ENCODE data around the gene KPNA1. TPM values are rescaled to one million over a fixed set of nuclear protein-coding genes. Genes with fewer than 3 reads are reported as not detected.

KPNA1 gene
- total and polyA plus RNA-seq, 8 donors: 39.6 to 71.4 (median 45.0) TPM

DNA sequence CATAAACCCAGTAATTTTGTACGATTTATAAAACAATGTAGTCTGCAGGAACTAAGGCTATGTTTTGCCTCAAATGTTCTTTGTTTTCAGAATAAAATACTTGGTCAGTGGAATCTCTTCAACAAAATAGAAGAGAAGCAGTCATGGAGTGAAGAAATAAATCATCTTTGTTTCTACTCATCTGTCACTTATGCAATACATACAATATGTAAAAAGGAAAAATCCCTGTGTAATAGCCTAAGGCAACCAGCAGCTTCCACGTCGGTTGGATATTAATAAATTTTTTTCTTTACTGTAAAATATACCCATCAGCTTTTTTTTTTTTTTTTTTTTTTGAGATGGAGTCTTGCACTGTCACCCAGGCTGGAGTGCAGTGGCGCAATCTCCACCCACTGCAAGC lies 93.6 kb downstream of the KPNA1 start:
- DNase-seq (no peak), ATAC-seq (no peak)
- Histone ChIP-seq H3K9me3 (no peaks in the 10 kb centered on the region), H3K27ac (no peak overlapping the region), H3K27me3 (no peaks in the 10 kb centered on the region), H3K36me3 (peaks cover 0 to 38% of the 10 kb centered on the region in 2 donors), H3K4me1 (peaks cover 8 to 10% of the 10 kb centered on the region in 2 donors), H3K4me3 (no peak overlapping the region)
- intact Hi-C loops (cut with DNase I): no loop called here
- TF ChIP-seq, protein P1, sequence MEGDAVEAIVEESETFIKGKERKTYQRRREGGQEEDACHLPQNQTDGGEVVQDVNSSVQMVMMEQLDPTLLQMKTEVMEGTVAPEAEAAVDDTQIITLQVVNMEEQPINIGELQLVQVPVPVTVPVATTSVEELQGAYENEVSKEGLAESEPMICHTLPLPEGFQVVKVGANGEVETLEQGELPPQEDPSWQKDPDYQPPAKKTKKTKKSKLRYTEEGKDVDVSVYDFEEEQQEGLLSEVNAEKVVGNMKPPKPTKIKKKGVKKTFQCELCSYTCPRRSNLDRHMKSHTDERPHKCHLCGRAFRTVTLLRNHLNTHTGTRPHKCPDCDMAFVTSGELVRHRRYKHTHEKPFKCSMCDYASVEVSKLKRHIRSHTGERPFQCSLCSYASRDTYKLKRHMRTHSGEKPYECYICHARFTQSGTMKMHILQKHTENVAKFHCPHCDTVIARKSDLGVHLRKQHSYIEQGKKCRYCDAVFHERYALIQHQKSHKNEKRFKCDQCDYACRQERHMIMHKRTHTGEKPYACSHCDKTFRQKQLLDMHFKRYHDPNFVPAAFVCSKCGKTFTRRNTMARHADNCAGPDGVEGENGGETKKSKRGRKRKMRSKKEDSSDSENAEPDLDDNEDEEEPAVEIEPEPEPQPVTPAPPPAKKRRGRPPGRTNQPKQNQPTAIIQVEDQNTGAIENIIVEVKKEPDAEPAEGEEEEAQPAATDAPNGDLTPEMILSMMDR (IDR thresholded peaks at IDR 0.05): no peak

DNA sequence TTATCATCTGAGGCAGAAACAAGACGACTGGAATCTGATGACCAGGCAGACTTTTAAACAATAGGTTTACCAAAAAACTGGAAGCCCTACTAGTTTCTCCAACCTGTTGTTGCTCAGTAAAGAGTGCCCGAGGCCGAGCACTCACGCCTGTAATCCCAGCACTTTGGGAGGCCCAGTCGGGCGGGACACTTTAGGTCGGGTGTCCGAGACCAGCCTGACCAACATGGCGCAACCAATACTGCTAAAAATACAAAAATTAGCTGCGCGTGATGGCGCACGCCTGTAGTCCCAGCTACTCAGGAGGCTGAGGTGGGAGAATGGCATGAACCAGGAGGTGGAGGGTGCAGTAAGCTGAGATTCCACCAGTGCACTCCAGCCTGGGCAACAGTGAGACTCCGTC lies 97.8 kb downstream of the KPNA1 start:
- ATAC-seq (peak; percentile 2), DNase-seq (peak in 1 of 4 donors; percentile 8)
- Histone ChIP-seq H3K9me3 (no peaks in the 10 kb centered on the region), H3K27ac (peak overlapping the region; percentile 88 to 92), H3K4me1 (peaks cover 23 to 35% of the 10 kb centered on the region in 2 donors), H3K36me3 (peaks cover 0 to 7% of the 10 kb centered on the region in 2 donors), H3K27me3 (no peaks in the 10 kb centered on the region), H3K4me3 (peak overlapping the region; percentile 69 to 75)
- TF ChIP-seq, protein P1 (IDR thresholded peaks at IDR 0.05): no peak
- intact Hi-C loops (cut with DNase I): no loop called here

DNA sequence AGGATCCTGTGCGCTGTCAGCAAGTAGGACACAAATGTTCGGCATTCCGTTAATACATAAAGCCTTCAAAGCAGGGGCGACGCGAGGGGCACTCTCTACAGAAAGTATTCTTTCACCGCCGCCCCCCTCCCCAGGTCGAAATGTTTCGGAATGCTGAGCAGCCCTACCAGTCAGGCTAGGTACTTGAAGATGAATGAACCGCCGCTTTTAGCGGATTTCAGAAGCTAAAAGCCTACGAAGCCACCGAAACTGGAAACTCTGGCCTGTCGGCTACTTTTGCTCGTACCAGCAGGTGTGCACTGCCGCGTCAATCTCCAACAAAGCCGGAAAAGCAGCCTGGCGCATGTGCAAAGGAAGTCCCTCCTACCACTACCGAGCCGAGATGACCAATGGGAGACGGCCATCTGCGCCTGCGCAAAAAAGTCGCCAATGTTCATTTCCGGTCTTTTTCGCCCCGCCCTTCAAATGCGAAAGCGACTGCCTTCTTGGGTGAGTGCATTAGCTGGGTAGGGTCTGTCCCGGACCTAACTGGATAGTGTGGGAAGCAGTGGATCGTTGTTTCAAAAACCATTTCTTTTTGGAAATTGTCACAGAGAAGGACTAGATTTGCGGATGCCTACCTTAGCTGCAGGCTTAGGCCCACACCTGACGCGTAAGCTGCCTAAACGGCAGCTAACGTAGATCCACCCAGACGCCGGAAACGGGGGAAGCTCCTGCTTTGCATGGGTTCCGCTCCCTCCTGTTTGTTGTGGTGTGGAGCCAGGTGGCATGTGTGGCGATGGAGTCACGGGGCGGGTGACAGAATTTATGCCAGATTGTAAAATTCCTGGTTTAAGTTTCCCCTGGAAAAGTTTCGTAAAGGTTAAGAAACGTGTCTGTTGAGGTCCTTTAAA lies 98.7 kb downstream of the KPNA1 start, which contains the start of gene WDR5B:
Gene WDR5B (minus strand): TSS at position 301 of the 893 bp plus-strand sequence. CDS start 534 bp downstream, outside the sequence.
- Histone ChIP-seq H3K27me3 (no peaks in the 10 kb centered on the region), H3K36me3 (no peaks in the 10 kb centered on the region), H3K27ac (peak within 1 kb of the TSS; percentile 88 to 92), H3K9me3 (no peaks in the 10 kb centered on the region), H3K4me3 (peak within 1 kb of the TSS; percentile 69 to 75), H3K4me1 (peaks cover 23 to 35% of the 10 kb centered on the region in 2 donors)
- TF ChIP-seq, protein P1 (IDR thresholded peaks at IDR 0.05): no peak
- intact Hi-C loops (cut with DNase I): no loop called here
- peak; percentile 93 to 98 (median 98) for DNase-seq
- ATAC-seq: peak; percentile 96

GRCh38 chr3:122415104-122415744 lies 99.5 kb downstream of the KPNA1 start:
- ATAC-seq (peak; percentile 79), DNase-seq (peak in 3 of 4 donors; percentile 19 to 72 (median 53))
- Histone ChIP-seq H3K4me1 (peaks cover 23 to 37% of the 10 kb centered on the region in 2 donors), H3K27ac (peak overlapping the region; percentile 88 to 92), H3K4me3 (peak overlapping the region; percentile 69 to 75), H3K9me3 (no peaks in the 10 kb centered on the region), H3K36me3 (peaks cover 0 to 6% of the 10 kb centered on the region in 2 donors), H3K27me3 (no peaks in the 10 kb centered on the region)
- intact Hi-C loops (cut with DNase I): no loop called here
- TF ChIP-seq, protein P1 (IDR thresholded peaks at IDR 0.05): no peak

GRCh38 chr3:122414391-122414790 lies 100.3 kb downstream of the KPNA1 start:
- Histone ChIP-seq H3K4me3 (no peak overlapping the region), H3K9me3 (no peaks in the 10 kb centered on the region), H3K27me3 (no peaks in the 10 kb centered on the region), H3K4me1 (peaks cover 23 to 42% of the 10 kb centered on the region in 2 donors), H3K36me3 (peaks cover 0 to 14% of the 10 kb centered on the region in 2 donors), H3K27ac (no peak overlapping the region)
- TF ChIP-seq, protein P1 (IDR thresholded peaks at IDR 0.05): no peak
- intact Hi-C loops (cut with DNase I): no loop called here
- ATAC-seq: no peak
- no peak for DNase-seq

Measured in left lung (tissue), 10 donors.